NCI-H1048 (cell line): ENCODE measurements around the gene TNKS1BP1.
A peak's percentile ranks its signal among the peaks of the same experiment; 100 is the strongest.

ENCODE experiments used
- DNase-seq: peaks from one replicate; lab custom pipeline; 2025; lab: John Stamatoyannopoulos, UW

Gene TNKS1BP1

GRCh38 chr11:57331720-57332119 lies 7.0 kb upstream of the TNKS1BP1 start:
- no peak for DNase-seq

GRCh38 chr11:57330029-57330428 lies 5.3 kb upstream of the TNKS1BP1 start:
- no peak for DNase-seq

- DNase-seq: no peak
These were observed 3.0 kb upstream of the TNKS1BP1 start for GRCh38 chr11:57327721-57328120.

- DNase-seq: no peak
These were observed 940 bp upstream of the TNKS1BP1 start for GRCh38 chr11:57325735-57326048.

GRCh38 chr11:57324154-57324885 lies 432 bp downstream of the TNKS1BP1 start:
- DNase-seq: no peak

GRCh38 chr11:57323855-57324153 lies 948 bp downstream of the TNKS1BP1 start:
- no peak for DNase-seq

- DNase-seq: no peak
These were observed 1.4 kb downstream of the TNKS1BP1 start for GRCh38 chr11:57323167-57323854.

GRCh38 chr11:57322256-57323166 lies 2.2 kb downstream of the TNKS1BP1 start:
- peak; percentile 31 for DNase-seq

GRCh38 chr11:57321388-57322255 lies 3.1 kb downstream of the TNKS1BP1 start:
- DNase-seq: no peak

- DNase-seq: no peak
These were observed 3.9 kb downstream of the TNKS1BP1 start for GRCh38 chr11:57320719-57321387.

GRCh38 chr11:57320067-57320718 lies 4.6 kb downstream of the TNKS1BP1 start:
- DNase-seq: no peak

GRCh38 chr11:57318178-57318577 lies 6.6 kb downstream of the TNKS1BP1 start:
- no peak for DNase-seq

- DNase-seq: no peak
These were observed 8.7 kb downstream of the TNKS1BP1 start for GRCh38 chr11:57316017-57316416.

GRCh38 chr11:57315491-57315890 lies 9.3 kb downstream of the TNKS1BP1 start:
- DNase-seq: no peak

- no peak for DNase-seq
These were observed 10.4 kb downstream of the TNKS1BP1 start for GRCh38 chr11:57314221-57314973.

- DNase-seq: no peak
These were observed 11.0 kb downstream of the TNKS1BP1 start for GRCh38 chr11:57313788-57314135.

GRCh38 chr11:57313071-57313787 lies 11.5 kb downstream of the TNKS1BP1 start:
- no peak for DNase-seq

GRCh38 chr11:57312511-57313021 lies 12.2 kb downstream of the TNKS1BP1 start:
- no peak for DNase-seq
